ENCODE results near the gene CASP7. TPM values are rescaled to one million over a fixed set of nuclear protein-coding genes. Genes with fewer than 3 reads are reported as not detected.

The CASP7 gene
- total RNA-seq, 1 experiment from 2014 or later = 7.4 TPM

- no peaks in the 10 kb centered on the region for H3K27me3 Mint-ChIP-seq (ENCODE audit: insufficient read depth, unreplicated experiment)
- H3K36me3 Mint-ChIP-seq (ENCODE audit: insufficient read depth, unreplicated experiment) = no peaks in the 10 kb centered on the region
- H3K9me3 Mint-ChIP-seq (ENCODE audit: unreplicated experiment) = no peaks in the 10 kb centered on the region
- no peak overlapping the region for H3K4me3 Mint-ChIP-seq (ENCODE audit: unreplicated experiment)
- POLR2A ChIA-PET = no interaction called here
- no peak for DNase-seq (ENCODE audit: unreplicated experiment)
- no TSS peak for BruUV-seq (replicated peaks)
- intact Hi-C loops (cut with micrococcal nuclease) = no loop called here
- no peak for TF ChIP-seq CTCF (IDR thresholded peaks at IDR 0.05; ENCODE audit: unreplicated experiment)
- no peaks in the 10 kb centered on the region for H3K4me1 Mint-ChIP-seq (ENCODE audit: insufficient read depth, unreplicated experiment)
- H3K27ac Mint-ChIP-seq (ENCODE audit: low read depth, unreplicated experiment) = no peak overlapping the region
- CTCF ChIA-PET = interaction anchor here (0.5 to 1.7 kb wide), 3 partner anchors 45 to 334 kb away, joined by 3 to 5 read pairs (median 3); no protein-coding TSS in a partner anchor
Measured at GRCh38 chr10:113754768-113755167, 75.1 kb downstream of the CASP7 start.

- BruUV-seq (replicated peaks) = no TSS peak
- Mint-ChIP-seq H3K36me3 (ENCODE audit: insufficient read depth, unreplicated experiment) (no peaks in the 10 kb centered on the region), H3K4me1 (ENCODE audit: insufficient read depth, unreplicated experiment) (no peaks in the 10 kb centered on the region), H3K4me3 (ENCODE audit: unreplicated experiment) (no peak overlapping the region), H3K27ac (ENCODE audit: low read depth, unreplicated experiment) (no peak overlapping the region), H3K9me3 (ENCODE audit: unreplicated experiment) (no peaks in the 10 kb centered on the region), H3K27me3 (ENCODE audit: insufficient read depth, unreplicated experiment) (no peaks in the 10 kb centered on the region)
- intact Hi-C loops (cut with micrococcal nuclease) = no loop called here
- ChIA-PET CTCF (no interaction called here), POLR2A (no interaction called here)
- DNase-seq (ENCODE audit: unreplicated experiment) = no peak
- TF ChIP-seq CTCF (IDR thresholded peaks at IDR 0.05; ENCODE audit: unreplicated experiment) = no peak
Measured at GRCh38 chr10:113756940-113757543, 77.3 kb downstream of the CASP7 start.

GRCh38 chr10:113762083-113762482, 82.4 kb downstream of the CASP7 start:
- no peak for DNase-seq (ENCODE audit: unreplicated experiment)
- Mint-ChIP-seq H3K27ac (ENCODE audit: low read depth, unreplicated experiment) (no peak overlapping the region), H3K4me1 (ENCODE audit: insufficient read depth, unreplicated experiment) (no peaks in the 10 kb centered on the region), H3K27me3 (ENCODE audit: insufficient read depth, unreplicated experiment) (peaks cover 14% of the 10 kb centered on the region), H3K9me3 (ENCODE audit: unreplicated experiment) (peaks cover 10% of the 10 kb centered on the region), H3K36me3 (ENCODE audit: insufficient read depth, unreplicated experiment) (no peaks in the 10 kb centered on the region), H3K4me3 (ENCODE audit: unreplicated experiment) (no peak overlapping the region)
- no peak for TF ChIP-seq CTCF (IDR thresholded peaks at IDR 0.05; ENCODE audit: unreplicated experiment)
- ChIA-PET CTCF (no interaction called here), POLR2A (no interaction called here)
- no TSS peak for BruUV-seq (replicated peaks)
- intact Hi-C loops (cut with micrococcal nuclease) = no loop called here

GRCh38 chr10:113764582-113764981, 84.9 kb downstream of the CASP7 start:
- H3K4me1 Mint-ChIP-seq (ENCODE audit: insufficient read depth, unreplicated experiment) = no peaks in the 10 kb centered on the region
- ChIA-PET CTCF (no interaction called here), POLR2A (interaction anchor here (0.7 kb wide), 1 partner anchor 414 kb away, joined by 3 read pairs; no protein-coding TSS in a partner anchor)
- no peak overlapping the region for H3K27ac Mint-ChIP-seq (ENCODE audit: low read depth, unreplicated experiment)
- H3K36me3 Mint-ChIP-seq (ENCODE audit: insufficient read depth, unreplicated experiment) = no peaks in the 10 kb centered on the region
- no peak for DNase-seq (ENCODE audit: unreplicated experiment)
- TF ChIP-seq CTCF (IDR thresholded peaks at IDR 0.05; ENCODE audit: unreplicated experiment) = no peak
- H3K9me3 Mint-ChIP-seq (ENCODE audit: unreplicated experiment) = peaks cover 10% of the 10 kb centered on the region
- BruUV-seq (replicated peaks) = no TSS peak
- intact Hi-C loops (cut with micrococcal nuclease) = no loop called here
- H3K27me3 Mint-ChIP-seq (ENCODE audit: insufficient read depth, unreplicated experiment) = peaks cover 36% of the 10 kb centered on the region
- no peak overlapping the region for H3K4me3 Mint-ChIP-seq (ENCODE audit: unreplicated experiment)
